Osteoblast (primary cell): Measurements from ENCODE around the gene OR8J3. TPM values are rescaled to one million over a fixed set of nuclear protein-coding genes. Genes with fewer than 3 reads are reported as not detected.

Experiments used
- DNase-seq: peaks from one replicate; pipeline ENCODE4 v3.0.0; 2011; ENCODE audit warnings: low spot score, mixed read lengths; ENCODE audit not compliant: insufficient read length; ENCODE audit errors: missing footprints
- H2AFZ ChIP-seq: 2 replicates; pipeline ENCODE4 v1.6.0; 2011; ENCODE audit warnings: mild to moderate bottlenecking, low read length
- H3K27ac ChIP-seq: 2 replicates; pipeline ENCODE4 v1.5.1; 2011; ENCODE audit warnings: mild to moderate bottlenecking, low read depth, low read length, moderate library complexity
- H3K27me3 ChIP-seq: 2 replicates; pipeline ENCODE4 v1.6.0; 2012; ENCODE audit warnings: mild to moderate bottlenecking, control low read depth, inconsistent platforms, low read length, moderate library complexity; ENCODE audit not compliant: insufficient read depth
- H3K36me3 ChIP-seq: 2 replicates; pipeline ENCODE4 v1.5.1; 2011; ENCODE audit warnings: mild to moderate bottlenecking, low read length, control low read depth, moderate library complexity; ENCODE audit not compliant: insufficient read depth
- H3K4me1 ChIP-seq: 2 replicates; pipeline ENCODE4 v1.5.1; 2011; ENCODE audit warnings: mild to moderate bottlenecking, low read length, control low read depth, moderate library complexity; ENCODE audit not compliant: insufficient read depth
- H3K4me2 ChIP-seq: 2 replicates; pipeline ENCODE4 v1.6.0; 2011; ENCODE audit warnings: mild to moderate bottlenecking, low read length; ENCODE audit not compliant: insufficient read depth
- H3K4me3 ChIP-seq: fragments of 200-600 bp; sonication (generic); 3 replicates; pipeline ENCODE4 v1.5.1; 2012; ENCODE audit warnings: mild to moderate bottlenecking, low read length, inconsistent platforms; ENCODE audit not compliant: insufficient read depth
- H3K79me2 ChIP-seq: 2 replicates; pipeline ENCODE4 v1.6.0; 2012; ENCODE audit warnings: mild to moderate bottlenecking, low read length, control low read depth, inconsistent platforms; ENCODE audit not compliant: insufficient read depth
- H3K9me3 ChIP-seq: 2 replicates; pipeline ENCODE4 v1.5.1; 2011; ENCODE audit warnings: low read depth, low read length, control low read depth
- H4K20me1 ChIP-seq: 2 replicates; pipeline ENCODE4 v1.6.0; 2012; ENCODE audit warnings: mild to moderate bottlenecking, low read length, control low read depth; ENCODE audit not compliant: insufficient read depth
- total RNA-seq: library from RNA; depleted of rRNA; stranded (reverse); fragments of >200 nt; gene quantifications from 2 replicates; pipeline ENCODE4 v1.2.3, GENCODE V29; 2012
- TF ChIP-seq, protein P1 (sequence below): IDR thresholded peaks from 2 replicates; pipeline ENCODE4 v1.5.1; 2011; ENCODE audit warnings: mild to moderate bottlenecking, low read depth, low read length, moderate library complexity; ENCODE audit errors: extremely low read depth

The OR8J3 gene, protein sequence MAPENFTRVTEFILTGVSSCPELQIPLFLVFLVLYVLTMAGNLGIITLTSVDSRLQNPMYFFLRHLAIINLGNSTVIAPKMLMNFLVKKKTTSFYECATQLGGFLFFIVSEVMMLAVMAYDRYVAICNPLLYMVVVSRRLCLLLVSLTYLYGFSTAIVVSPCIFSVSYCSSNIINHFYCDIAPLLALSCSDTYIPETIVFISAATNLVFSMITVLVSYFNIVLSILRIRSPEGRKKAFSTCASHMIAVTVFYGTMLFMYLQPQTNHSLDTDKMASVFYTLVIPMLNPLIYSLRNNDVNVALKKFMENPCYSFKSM
- total RNA-seq: not detected in 2 replicates

DNA sequence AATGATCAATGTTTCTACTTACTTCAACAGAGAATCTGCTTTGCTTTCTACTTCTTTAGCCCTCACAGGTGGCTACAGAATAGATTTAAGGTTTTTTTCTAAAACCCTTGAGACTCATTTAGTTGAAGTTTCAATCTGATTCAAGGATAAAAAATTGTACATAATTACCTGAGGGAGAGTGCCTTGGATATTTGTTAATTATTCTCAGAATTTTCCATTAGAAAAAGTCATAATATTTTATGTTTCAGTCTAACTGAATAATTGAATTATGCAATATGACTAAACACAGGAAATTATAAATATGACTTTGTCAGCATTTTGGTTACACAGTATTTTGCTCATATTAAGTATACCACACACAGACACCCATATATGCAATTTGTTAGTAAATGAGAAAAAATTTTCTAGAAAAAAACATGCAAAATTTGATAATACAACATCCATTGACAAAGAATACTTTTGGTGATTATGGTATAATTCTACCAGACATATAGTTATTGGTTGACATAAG lies at the start of gene OR8J3:
Gene OR8J3 (minus strand): TSS at position 51 of the 511 bp plus-strand sequence. CDS start 2,483 bp downstream, outside the sequence.
- no peaks in the 10 kb centered on the region for H4K20me1 ChIP-seq
- H3K4me2 ChIP-seq: no peak within 1 kb of the TSS
- H3K4me1 ChIP-seq: no peaks in the 10 kb centered on the region
- H3K27ac ChIP-seq: no peak within 1 kb of the TSS
- peaks cover 2% of the 10 kb centered on the region for H3K9me3 ChIP-seq
- H3K79me2 ChIP-seq: no peaks in the 10 kb centered on the region
- TF ChIP-seq, protein P1, sequence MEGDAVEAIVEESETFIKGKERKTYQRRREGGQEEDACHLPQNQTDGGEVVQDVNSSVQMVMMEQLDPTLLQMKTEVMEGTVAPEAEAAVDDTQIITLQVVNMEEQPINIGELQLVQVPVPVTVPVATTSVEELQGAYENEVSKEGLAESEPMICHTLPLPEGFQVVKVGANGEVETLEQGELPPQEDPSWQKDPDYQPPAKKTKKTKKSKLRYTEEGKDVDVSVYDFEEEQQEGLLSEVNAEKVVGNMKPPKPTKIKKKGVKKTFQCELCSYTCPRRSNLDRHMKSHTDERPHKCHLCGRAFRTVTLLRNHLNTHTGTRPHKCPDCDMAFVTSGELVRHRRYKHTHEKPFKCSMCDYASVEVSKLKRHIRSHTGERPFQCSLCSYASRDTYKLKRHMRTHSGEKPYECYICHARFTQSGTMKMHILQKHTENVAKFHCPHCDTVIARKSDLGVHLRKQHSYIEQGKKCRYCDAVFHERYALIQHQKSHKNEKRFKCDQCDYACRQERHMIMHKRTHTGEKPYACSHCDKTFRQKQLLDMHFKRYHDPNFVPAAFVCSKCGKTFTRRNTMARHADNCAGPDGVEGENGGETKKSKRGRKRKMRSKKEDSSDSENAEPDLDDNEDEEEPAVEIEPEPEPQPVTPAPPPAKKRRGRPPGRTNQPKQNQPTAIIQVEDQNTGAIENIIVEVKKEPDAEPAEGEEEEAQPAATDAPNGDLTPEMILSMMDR: no peak
- no peak within 1 kb of the TSS for H2AFZ ChIP-seq
- H3K27me3 ChIP-seq: no peaks in the 10 kb centered on the region
- H3K4me3 ChIP-seq: no peak within 1 kb of the TSS
- DNase-seq: no peak
- no peaks in the 10 kb centered on the region for H3K36me3 ChIP-seq

DNA sequence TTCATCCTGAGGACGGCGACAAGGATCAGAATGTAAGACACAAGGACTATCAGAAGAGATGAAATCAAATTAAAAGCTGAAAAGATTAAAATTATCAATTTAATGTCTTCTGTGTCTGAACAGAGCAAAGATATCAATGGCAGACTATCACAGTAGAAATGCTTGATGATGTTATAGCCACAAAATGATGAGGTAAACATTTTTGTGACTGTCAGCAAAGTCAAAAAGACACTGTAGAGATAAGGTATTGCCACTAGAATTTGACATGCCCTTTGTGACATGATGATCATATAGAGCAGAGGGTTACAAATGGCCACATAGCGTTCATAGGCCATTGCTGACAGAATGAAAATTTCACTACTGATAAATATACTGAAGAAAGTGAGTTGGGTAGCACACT lies 48.6 kb upstream of the OR8J3 start:
- TF ChIP-seq, protein P1: no peak
- no peak for DNase-seq
- H3K79me2 ChIP-seq: no peaks in the 10 kb centered on the region
- no peak overlapping the region for H3K27ac ChIP-seq
- no peak overlapping the region for H3K4me3 ChIP-seq
- no peaks in the 10 kb centered on the region for H4K20me1 ChIP-seq
- H3K9me3 ChIP-seq: no peaks in the 10 kb centered on the region
- no peaks in the 10 kb centered on the region for H3K27me3 ChIP-seq
- H3K4me1 ChIP-seq: no peaks in the 10 kb centered on the region
- H2AFZ ChIP-seq: no peak overlapping the region
- H3K36me3 ChIP-seq: no peaks in the 10 kb centered on the region
- no peak overlapping the region for H3K4me2 ChIP-seq

DNA sequence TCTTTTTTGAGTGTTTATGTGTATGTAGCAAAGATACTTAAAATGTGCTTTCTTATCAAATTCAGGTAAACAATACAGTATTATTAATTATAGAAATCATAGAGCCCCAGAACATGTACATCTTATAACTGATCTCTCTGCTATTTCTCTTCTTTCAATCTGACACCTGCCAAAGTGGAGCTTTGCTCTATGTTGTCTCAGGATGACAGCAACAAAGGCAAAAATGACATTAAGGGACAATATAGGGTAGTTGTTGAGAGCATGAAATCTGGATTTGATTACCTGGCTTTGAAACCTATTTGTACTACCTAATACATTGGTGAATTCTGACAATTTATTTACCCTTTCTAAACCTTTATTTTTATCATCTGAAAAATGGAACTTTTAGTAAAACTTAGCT lies 43.5 kb upstream of the OR8J3 start:
- no peaks in the 10 kb centered on the region for H3K79me2 ChIP-seq
- H3K9me3 ChIP-seq: peaks cover 2% of the 10 kb centered on the region
- no peak overlapping the region for H3K4me3 ChIP-seq
- H3K27ac ChIP-seq: no peak overlapping the region
- TF ChIP-seq, protein P1: no peak
- no peaks in the 10 kb centered on the region for H3K27me3 ChIP-seq
- no peak for DNase-seq
- no peak overlapping the region for H2AFZ ChIP-seq
- H3K4me1 ChIP-seq: no peaks in the 10 kb centered on the region
- no peak overlapping the region for H3K4me2 ChIP-seq
- no peaks in the 10 kb centered on the region for H3K36me3 ChIP-seq
- H4K20me1 ChIP-seq: no peaks in the 10 kb centered on the region

DNA sequence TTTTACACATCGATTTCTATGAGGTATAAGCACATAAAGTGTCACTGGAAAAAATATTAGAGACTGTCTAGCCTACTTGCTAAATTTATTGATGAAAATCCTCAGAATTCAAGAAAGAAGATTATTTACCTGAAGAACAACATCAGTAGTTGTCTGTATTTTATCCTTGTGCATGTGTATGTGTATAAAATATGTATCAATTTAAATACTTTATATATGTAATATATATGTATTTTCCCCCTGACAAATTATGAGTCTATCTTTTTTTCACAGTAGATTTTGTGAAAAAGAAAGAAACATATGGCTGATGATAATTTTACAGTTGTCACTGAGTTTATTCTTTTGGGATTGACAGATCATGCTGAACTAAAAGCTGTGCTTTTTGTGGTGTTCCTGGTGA lies 36.3 kb upstream of the OR8J3 start, which contains the start of gene OR5J2:
Gene OR5J2 (plus strand): TSS at position 301 of the 400 bp plus-strand sequence. CDS start 0 bp downstream, at position 301.
- no peak for DNase-seq
- no peaks in the 10 kb centered on the region for H3K4me1 ChIP-seq
- no peak within 1 kb of the TSS for H3K4me3 ChIP-seq

More for the DNA sequence above, 36.3 kb upstream of the OR8J3 start, which contains the start of gene OR5J2:
- TF ChIP-seq, protein P1: no peak
- peaks cover 3% of the 10 kb centered on the region for H3K9me3 ChIP-seq
- no peaks in the 10 kb centered on the region for H3K36me3 ChIP-seq
- no peak within 1 kb of the TSS for H3K27ac ChIP-seq
- no peaks in the 10 kb centered on the region for H3K79me2 ChIP-seq
- H3K27me3 ChIP-seq: no peaks in the 10 kb centered on the region
- H3K4me2 ChIP-seq: no peak within 1 kb of the TSS
- H2AFZ ChIP-seq: no peak within 1 kb of the TSS
- no peaks in the 10 kb centered on the region for H4K20me1 ChIP-seq
